NCI-H1417 treated with DMSO at 0.1 percent for 48 hours (cell line): ENCODE measurements around the gene ANO9.
"Not testable (repeated sequence)": the region's sequence is repeated elsewhere in the genome, so short reads cannot be mapped to it uniquely, and the experiment has no call there.

ENCODE experiments used
- DNase-seq: peaks from one replicate; lab custom pipeline; 2025; lab: John Stamatoyannopoulos, UW

ANO9 gene

GRCh38 chr11:469684-470560, 28.1 kb upstream of the ANO9 start:
- no peak for DNase-seq

- DNase-seq: not testable (repeated sequence)
These were observed 27.3 kb upstream of the ANO9 start for GRCh38 chr11:469026-469683.

GRCh38 chr11:468493-468892, 26.7 kb upstream of the ANO9 start:
- DNase-seq: no peak

- DNase-seq: no peak
These were observed 26.2 kb upstream of the ANO9 start for GRCh38 chr11:468036-468435.

GRCh38 chr11:465896-466530, 24.2 kb upstream of the ANO9 start:
- no peak for DNase-seq

GRCh38 chr11:464316-464715, 22.5 kb upstream of the ANO9 start:
- DNase-seq: no peak

- no peak for DNase-seq
These were observed 20.5 kb upstream of the ANO9 start for GRCh38 chr11:462107-462890.

GRCh38 chr11:461626-462025, 19.8 kb upstream of the ANO9 start:
- no peak for DNase-seq

GRCh38 chr11:460331-461199, 18.8 kb upstream of the ANO9 start:
- DNase-seq: no peak

- DNase-seq: no peak
These were observed 17.9 kb upstream of the ANO9 start for GRCh38 chr11:459511-460220.

GRCh38 chr11:457111-457760, 15.4 kb upstream of the ANO9 start:
- DNase-seq: no peak

GRCh38 chr11:456533-456932, 14.7 kb upstream of the ANO9 start:
- no peak for DNase-seq

GRCh38 chr11:455566-456147, 13.8 kb upstream of the ANO9 start:
- no peak for DNase-seq

GRCh38 chr11:454801-455565, 13.2 kb upstream of the ANO9 start:
- no peak for DNase-seq

GRCh38 chr11:454043-454442, 12.2 kb upstream of the ANO9 start:
- no peak for DNase-seq

- no peak for DNase-seq
These were observed 11.8 kb upstream of the ANO9 start for GRCh38 chr11:453564-453963.

GRCh38 chr11:452916-453527, 11.2 kb upstream of the ANO9 start:
- DNase-seq: no peak

- DNase-seq: no peak
These were observed 10.5 kb upstream of the ANO9 start for GRCh38 chr11:452203-452744.
